OCI-M2 (cell line): ENCODE results near the gene EVI5.
"Not testable (repeated sequence)": the region's sequence is repeated elsewhere in the genome, so short reads cannot be mapped to it uniquely, and the experiment has no call there.

Source experiments
- DNase-seq: peaks from one replicate; lab custom pipeline; 2025; ENCODE audit not compliant: unreplicated experiment; lab: John Stamatoyannopoulos, UW

Gene EVI5

DNA sequence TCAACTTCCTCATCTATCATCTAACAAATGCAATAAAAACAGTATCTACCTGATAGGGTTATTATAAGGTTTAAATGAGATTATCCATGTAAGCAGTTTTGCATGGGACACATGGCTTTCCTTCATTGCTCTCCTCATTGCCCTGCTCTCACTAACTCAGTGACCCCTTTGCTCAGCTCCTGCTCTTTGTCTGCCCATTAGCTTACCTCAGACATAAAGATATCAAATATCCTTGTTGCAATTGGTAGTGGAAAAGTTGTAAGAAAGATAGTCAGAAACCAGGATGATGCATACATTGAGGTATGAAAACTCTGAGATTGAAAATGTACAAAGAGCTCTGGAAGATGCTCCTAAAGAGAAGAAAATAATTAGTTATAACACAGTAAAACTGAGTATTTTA, 89.8 kb downstream of the EVI5 start:
- DNase-seq = no peak

GRCh38 chr1:92691925-92692324, 93.0 kb downstream of the EVI5 start:
- no peak for DNase-seq

DNA sequence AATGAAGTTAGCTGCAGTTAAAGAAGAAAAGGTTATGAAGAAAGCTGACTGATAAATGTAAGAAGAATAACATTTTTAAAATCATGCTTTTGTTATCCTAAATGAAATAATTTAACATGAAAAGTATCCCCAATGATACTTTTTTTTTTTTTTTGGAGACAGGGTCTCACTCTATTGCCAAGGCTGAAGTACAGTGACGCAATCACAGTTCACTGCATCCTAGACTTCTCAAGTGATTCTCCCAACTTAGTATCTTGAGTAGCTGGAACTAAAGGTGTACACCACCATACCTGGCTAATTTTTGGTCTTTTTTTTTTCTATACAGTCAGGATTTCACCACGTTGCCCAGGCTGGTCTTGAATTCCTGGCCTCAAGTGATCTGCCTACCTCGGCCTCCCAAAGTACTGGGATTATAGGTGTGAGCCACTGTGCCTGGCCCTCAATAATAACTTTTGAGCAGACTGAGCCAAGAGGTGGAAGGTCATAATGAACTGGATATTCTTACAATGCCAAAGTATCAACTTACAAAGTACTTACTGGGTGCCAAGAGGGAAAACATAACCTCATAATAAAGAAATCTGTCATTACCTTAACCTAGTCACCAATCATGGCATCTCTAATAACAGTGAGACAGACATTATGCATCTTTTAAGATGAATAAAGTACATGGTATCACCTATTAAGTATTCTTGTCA, 94.5 kb downstream of the EVI5 start:
- no peak for DNase-seq

- no peak for DNase-seq
Measured at GRCh38 chr1:92679980-92680379, 104.9 kb downstream of the EVI5 start.

- DNase-seq = no peak
Measured at GRCh38 chr1:92663775-92664174, 121.1 kb downstream of the EVI5 start.

GRCh38 chr1:92662048-92662447, 122.9 kb downstream of the EVI5 start:
- no peak for DNase-seq

- no peak for DNase-seq
Measured at GRCh38 chr1:92657701-92658100, 127.2 kb downstream of the EVI5 start.

DNA sequence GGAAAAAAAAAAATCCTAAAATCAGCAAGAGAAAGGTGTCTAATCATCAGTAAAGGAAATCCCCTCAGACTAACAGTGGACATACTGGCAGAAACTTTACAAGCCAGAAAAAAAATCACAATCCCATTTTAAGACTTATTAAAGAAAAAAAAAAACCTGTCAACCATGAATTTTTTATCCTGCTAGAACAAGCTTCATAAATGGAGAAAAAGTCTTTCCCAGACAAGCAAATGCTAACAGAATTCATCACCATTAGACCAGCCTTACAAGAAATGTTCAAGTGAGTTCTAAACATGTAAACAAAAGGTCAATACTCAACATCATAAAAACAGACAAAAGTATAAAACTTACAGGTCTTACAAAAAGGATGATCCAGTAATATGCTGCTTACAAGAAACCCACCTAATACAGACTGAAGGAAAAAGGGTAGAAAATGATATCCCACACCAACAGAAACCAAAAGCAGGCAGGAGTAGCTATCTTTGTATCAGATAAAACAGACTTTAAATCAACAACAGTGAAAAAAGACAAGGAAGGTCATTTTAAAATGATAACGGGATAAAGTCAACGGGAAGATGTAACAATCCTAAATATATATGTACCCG, 129.6 kb downstream of the EVI5 start:
- no peak for DNase-seq

GRCh38 chr1:92653605-92654381, 131.1 kb downstream of the EVI5 start:
- no peak for DNase-seq

DNA sequence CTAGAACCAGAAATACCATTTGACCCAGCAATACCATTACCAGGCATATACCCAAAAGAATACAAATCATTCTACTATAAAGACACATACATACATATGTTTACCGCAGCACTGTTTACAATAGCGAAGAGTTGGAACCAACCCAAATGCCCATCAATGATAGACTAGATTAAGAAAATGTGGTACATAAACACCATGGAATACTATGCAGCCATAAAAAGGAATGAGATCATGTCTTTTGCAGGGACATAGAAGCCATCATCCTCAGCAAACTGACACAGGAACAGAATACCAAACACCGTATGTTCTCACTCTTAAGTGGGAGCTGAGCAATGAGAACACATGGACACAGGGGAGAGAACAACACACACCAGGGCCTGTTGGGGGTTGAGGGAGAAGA, 144.2 kb downstream of the EVI5 start:
- DNase-seq = not testable (repeated sequence)

DNA sequence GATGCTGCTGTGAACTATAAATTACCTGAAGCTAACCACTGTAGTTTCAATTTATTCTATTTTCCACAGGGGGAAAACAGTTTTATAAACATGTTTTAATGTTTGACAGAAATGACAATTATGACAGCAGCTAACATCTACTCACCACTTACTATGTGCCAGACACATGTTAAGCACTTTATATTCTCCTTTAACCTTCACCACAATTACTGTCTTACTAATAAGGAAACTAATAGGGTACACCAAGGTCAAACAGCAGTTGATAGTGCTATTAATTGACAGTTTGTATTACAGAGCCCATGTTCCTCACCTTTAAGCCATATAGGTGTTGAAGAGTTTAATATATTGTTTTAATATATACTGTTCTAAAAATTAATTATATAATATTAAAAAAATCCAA, 146.4 kb downstream of the EVI5 start:
- no peak for DNase-seq

- not testable (repeated sequence) for DNase-seq
Measured at GRCh38 chr1:92635203-92635602, 149.7 kb downstream of the EVI5 start.

DNA sequence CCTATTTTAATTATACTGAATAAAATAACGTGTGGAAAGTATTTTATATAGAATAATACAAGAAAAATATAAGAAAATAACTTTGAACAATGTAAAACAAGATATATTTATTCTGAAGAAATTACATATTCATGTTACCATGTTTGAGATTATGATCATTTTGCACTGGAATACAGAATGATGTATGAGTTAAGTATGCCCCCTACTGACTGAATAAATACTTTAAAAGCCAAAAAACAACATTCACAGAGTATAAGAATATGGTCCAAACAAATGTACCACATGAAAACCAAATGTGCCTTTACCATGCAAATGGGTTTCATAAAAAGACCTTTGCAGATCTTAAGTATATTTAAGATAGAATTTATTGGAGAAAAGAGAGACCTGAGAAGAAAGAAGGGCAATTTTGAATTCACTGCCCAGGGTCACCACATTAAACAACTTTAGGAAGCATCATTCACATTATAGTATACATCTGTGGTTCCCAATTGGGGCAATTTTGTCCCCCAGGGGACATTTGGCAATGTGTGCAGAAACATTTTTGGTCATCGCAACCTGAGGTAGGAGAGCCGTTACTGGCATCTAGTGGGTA, 161.6 kb downstream of the EVI5 start:
- DNase-seq = no peak

DNA sequence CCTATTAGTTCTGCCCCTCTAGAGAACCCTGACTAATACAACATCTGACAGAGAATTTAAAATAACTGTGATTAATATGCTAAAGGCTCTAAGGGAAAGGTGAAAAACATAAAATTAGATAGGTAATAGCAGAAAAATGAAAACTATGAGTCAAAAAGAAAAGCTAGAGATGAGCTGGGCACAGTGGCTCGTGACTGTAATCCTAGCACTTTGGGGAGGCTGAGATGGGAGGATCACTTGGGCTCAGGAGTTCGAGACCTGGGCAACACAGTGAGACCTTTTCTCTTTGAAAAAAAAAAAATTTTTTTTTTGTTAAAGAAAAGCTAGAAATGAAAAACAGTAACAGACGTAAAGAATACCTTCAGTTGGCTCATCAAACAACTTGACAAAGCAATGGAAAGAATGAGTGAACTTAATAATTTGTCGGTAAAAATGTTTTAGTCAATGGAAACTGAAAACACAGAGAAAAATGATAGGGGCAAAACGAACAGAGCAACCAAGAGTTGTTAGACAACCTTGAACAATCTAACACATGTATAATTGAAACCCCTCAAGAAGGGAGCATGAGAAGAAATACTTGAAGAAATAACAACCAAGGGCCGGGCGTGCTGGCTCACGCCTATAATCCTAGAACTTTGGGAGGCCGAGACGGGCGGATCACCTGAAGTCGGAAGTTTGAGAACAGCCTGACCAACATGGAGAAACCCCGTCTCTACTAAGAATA, 165.3 kb downstream of the EVI5 start:
- DNase-seq = no peak

DNA sequence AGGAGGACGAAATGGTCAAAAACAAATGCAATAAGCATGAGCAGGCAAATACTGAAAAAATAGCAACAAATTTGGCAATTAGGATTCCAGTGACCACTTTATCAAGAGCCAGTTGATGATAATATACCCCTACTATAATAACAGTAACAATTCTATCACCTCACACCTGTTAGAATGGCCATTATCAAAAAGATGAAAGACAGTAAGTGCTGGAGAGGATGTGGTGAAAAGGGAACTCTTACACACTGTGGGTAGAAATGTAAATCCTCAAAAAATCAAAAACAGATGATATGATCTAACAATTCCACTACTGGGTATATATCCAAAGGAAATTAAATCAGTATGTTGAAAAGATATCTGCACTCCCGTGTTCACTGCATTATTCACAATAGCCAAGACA, 183.9 kb downstream of the EVI5 start:
- DNase-seq = no peak

DNA sequence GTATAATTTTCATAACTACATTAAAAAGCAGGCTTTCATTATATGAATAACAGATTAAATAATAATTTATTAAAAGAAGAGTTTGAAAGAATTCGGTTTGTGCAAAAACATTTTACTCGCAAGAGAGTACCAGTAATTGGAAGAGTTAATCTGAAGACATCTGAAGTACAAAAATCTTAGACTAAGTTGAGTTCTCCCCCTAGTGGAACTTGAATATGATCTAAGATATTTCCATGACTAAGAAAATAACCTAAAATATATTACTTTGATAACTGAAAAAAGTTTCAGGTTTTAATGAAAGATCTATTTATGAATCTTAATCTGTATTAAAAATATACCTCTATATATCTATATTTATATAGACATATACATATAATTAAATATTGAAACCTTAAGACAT, 185.7 kb downstream of the EVI5 start:
- no peak for DNase-seq

DNA sequence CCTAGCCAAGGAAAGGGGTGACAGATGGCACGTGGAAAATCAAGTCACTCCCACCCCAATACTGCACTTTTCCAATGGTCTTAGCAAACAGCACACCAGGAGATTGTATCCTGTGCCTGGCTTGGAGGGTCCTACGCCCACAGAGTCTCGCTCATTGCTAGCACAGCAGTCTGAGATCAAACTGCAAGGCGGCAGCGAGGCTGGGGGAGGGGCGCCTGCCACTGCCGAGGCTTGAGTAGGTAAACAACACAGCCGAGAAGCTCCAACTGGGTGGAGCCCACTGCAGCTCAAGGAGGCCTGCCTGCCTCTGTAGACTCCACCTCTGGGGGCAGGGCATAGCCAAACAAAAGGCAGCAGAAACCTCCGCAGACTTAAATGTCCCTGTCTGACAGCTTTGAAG, 195.5 kb downstream of the EVI5 start:
- DNase-seq = not testable (repeated sequence)

- DNase-seq = no peak
Measured at GRCh38 chr1:92587445-92587844, 197.5 kb downstream of the EVI5 start.

DNA sequence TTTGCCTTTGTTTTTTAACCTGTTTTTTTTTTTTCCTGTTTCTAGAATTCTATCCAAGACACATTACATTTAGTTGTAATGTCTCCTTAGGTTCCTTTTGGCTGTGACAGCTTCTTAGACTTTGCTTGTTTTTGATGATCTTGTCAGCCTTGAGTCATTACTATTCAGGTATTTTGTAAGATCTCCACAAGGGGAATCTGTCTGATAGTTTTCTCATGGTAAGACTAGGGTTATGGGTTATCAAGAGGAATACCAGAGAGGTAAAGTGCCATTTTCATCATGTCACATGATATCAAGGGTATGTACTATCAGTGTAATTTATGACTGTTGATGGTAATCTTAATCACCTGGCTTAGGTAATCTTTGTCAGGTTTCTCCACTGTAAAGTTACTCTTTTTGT, 199.1 kb downstream of the EVI5 start:
- DNase-seq = no peak

DNA sequence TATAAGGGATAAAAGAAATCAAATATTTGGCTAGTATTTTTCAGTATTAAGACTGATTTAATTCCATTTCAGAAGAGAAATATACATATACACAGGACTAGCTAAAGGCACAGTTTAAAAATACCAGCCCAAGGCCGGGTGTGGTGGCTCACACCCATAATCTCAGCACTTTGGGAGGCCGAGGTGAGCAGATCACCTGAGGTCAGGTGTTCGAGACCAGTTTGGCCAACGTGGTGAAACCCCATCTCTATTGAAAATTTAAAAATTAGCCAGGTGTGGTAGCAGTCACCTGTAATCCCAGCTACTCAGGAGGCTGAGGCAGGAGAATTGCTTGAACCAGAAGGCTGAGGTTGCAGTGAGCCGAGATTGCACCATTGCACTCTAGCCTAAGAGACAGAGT, 200.1 kb downstream of the EVI5 start:
- not testable (repeated sequence) for DNase-seq
